HG02943 (cell line): ENCODE data around the gene MICB.
"Not testable (repeated sequence)": the region's sequence is repeated elsewhere in the genome, so short reads cannot be mapped to it uniquely, and the experiment has no call there.

Experiments used
- ATAC-seq: cut with Tn5 transposase; IDR thresholded peaks from one replicate; pipeline ENCODE4 v1.9.1; 2021; ENCODE audit warnings: mild to moderate bottlenecking, low read depth, moderate library complexity; ENCODE audit not compliant: unreplicated experiment

MICB gene

GRCh38 chr6:31473780-31474761 is 23.9 kb upstream of the MICB start:
- ATAC-seq, result no peak

GRCh38 chr6:31474871-31475286 is 23.1 kb upstream of the MICB start:
- no peak for ATAC-seq

GRCh38 chr6:31476515-31477139 is 21.3 kb upstream of the MICB start:
- no peak for ATAC-seq

- no peak for ATAC-seq
Measured at GRCh38 chr6:31477521-31477920, 20.4 kb upstream of the MICB start.

- ATAC-seq, result no peak
Measured at GRCh38 chr6:31478186-31478950, 19.6 kb upstream of the MICB start.

GRCh38 chr6:31479151-31479932 is 18.6 kb upstream of the MICB start:
- ATAC-seq, result no peak

- ATAC-seq, result no peak
Measured at GRCh38 chr6:31479933-31480535, 17.9 kb upstream of the MICB start.

- no peak for ATAC-seq
Measured at GRCh38 chr6:31480574-31480973, 17.4 kb upstream of the MICB start.

- ATAC-seq, result no peak
Measured at GRCh38 chr6:31483392-31483791, 14.6 kb upstream of the MICB start.

GRCh38 chr6:31485055-31485454 is 12.9 kb upstream of the MICB start:
- ATAC-seq, result no peak

GRCh38 chr6:31486065-31486837 is 11.7 kb upstream of the MICB start:
- ATAC-seq, result not testable (repeated sequence)

GRCh38 chr6:31487674-31488073 is 10.3 kb upstream of the MICB start:
- not testable (repeated sequence) for ATAC-seq

GRCh38 chr6:31489086-31489485 is 8.9 kb upstream of the MICB start:
- ATAC-seq, result no peak

- ATAC-seq, result no peak
Measured at GRCh38 chr6:31490115-31490873, 7.7 kb upstream of the MICB start.

- ATAC-seq, result not testable (repeated sequence)
Measured at GRCh38 chr6:31493550-31493874, 4.4 kb upstream of the MICB start.

GRCh38 chr6:31493875-31494694 is 3.9 kb upstream of the MICB start:
- peak; percentile 49 for ATAC-seq

GRCh38 chr6:31495580-31495979 is 2.4 kb upstream of the MICB start:
- no peak for ATAC-seq

- ATAC-seq, result not testable (repeated sequence)
Measured at GRCh38 chr6:31496826-31497225, 1.1 kb upstream of the MICB start.
